GM18867 (cell line): Measurements from ENCODE around the gene RUFY4.

Experiments
- ATAC-seq: cut with Tn5 transposase; IDR thresholded peaks from one replicate; pipeline ENCODE4 v1.9.1; 2021; ENCODE audit warnings: mild to moderate bottlenecking, moderate library complexity; ENCODE audit not compliant: unreplicated experiment

RUFY4 gene

GRCh38 chr2:218059289-218059688 lies 9.8 kb upstream of the RUFY4 start:
- ATAC-seq, result no peak

DNA sequence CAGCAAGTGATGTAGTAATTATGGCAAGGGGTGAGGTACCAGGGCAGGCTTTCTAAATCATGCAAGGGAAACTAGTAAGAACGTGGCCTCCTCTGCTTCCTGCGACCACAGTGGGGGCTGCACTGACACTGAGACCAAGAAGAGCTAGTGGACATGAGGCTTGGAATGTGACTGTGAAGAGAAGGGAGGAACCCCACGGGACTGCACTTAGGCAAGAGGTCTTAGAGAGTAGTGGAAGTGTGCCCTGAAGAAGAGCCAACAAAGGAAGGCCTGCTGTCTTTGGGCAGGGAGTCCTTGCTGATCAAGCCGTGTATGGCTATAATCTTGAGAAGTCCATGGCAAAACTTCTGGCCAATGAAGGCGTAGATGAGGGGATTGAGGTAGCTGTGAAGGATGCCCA lies 8.9 kb upstream of the RUFY4 start:
- ATAC-seq, result no peak

GRCh38 chr2:218060950-218061660 lies 7.9 kb upstream of the RUFY4 start:
- ATAC-seq, result no peak

DNA sequence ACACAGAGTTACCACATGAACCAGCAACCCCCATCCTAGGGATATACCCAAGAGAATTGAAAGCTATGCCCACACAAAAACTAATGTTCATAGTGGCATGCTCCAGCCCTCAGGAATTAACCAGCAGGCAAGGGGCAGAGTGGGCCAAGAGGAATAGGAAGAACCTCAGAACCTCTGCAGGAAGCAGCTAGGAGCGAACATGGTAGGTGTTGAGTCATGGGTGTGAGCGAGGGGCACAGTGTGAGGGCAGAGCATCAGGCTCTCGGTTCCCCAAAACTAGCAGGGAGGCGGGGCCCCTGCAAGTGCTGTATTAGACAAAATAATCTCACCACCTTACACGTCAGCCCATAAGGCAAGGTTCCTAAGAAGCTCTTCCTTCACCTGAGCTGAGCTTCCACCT lies 5.6 kb upstream of the RUFY4 start:
- ATAC-seq, result peak; percentile 93

DNA sequence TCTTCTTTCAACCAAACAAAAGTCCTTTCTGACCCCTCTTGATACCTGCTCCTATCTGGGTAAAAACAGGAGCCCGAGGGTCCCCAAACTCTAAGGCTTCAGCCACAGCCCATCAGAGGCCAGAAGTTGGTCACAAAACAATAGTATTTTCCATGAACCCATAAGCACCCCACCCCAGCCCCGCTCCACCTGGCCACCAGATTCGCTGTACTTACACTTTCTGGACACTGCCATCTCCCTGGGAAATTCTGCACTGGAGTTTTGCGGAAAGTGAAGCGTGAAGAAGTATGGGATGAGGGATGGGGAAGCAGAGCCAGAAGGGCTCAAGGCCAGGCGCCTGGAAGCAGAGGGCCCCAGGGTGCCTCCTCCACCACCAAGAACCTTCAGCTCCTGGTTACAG lies 5.2 kb upstream of the RUFY4 start:
- no peak for ATAC-seq

- ATAC-seq, result no peak
Observed at GRCh38 chr2:218065239-218066006, 3.6 kb upstream of the RUFY4 start.

GRCh38 chr2:218066926-218067515 lies 2.0 kb upstream of the RUFY4 start:
- no peak for ATAC-seq

DNA sequence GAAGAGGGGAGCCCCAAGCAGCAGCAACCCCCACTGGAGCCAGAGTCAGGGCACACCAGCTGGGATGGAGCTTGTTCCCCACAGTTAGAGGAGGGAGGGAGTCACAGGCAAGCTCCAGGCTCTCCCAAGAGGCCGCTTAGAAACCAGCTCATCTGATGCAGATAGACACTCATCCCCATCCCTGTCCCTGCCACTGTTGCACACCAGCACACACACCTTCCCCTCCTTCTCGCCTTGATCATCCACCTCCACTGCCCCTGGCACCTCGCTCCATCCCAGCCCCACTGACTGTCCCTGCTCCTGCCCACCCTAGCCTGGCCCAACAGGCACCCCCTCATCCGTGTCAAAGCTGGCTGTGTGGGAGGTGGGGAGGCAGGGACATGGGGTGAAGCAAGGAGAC lies 1.5 kb upstream of the RUFY4 start:
- ATAC-seq, result no peak

GRCh38 chr2:218069606-218070300 lies 700 bp downstream of the RUFY4 start:
- ATAC-seq, result no peak

DNA sequence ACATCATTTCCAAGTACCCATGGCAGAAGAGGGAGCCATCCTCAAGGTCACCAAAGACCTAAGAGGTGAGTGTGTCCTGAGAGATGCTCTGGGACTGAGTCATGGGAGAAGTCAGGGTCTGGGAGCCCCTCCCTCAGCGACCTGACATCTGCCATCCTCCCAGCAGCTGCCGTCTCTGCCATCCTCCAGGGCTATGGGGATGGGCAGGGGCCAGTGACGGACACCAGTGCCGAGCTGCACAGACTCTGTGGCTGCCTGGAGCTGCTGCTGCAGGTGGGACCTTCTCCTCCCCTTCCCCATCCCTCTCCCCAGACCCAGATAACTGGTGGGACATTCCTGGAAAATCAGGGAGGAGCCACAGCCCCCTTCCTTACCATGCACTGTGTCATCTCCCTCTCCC lies 1.5 kb downstream of the RUFY4 start:
- no peak for ATAC-seq

GRCh38 chr2:218071218-218071937 lies 2.3 kb downstream of the RUFY4 start:
- ATAC-seq, result no peak

GRCh38 chr2:218072002-218072401 lies 2.9 kb downstream of the RUFY4 start:
- ATAC-seq, result no peak

- no peak for ATAC-seq
Observed at GRCh38 chr2:218072478-218073024, 3.5 kb downstream of the RUFY4 start.

- ATAC-seq, result no peak
Observed at GRCh38 chr2:218073185-218073584, 4.1 kb downstream of the RUFY4 start.

GRCh38 chr2:218074031-218074430 lies 5.0 kb downstream of the RUFY4 start:
- ATAC-seq, result peak; percentile 56

- ATAC-seq, result no peak
Observed at GRCh38 chr2:218075975-218076811, 7.1 kb downstream of the RUFY4 start.

DNA sequence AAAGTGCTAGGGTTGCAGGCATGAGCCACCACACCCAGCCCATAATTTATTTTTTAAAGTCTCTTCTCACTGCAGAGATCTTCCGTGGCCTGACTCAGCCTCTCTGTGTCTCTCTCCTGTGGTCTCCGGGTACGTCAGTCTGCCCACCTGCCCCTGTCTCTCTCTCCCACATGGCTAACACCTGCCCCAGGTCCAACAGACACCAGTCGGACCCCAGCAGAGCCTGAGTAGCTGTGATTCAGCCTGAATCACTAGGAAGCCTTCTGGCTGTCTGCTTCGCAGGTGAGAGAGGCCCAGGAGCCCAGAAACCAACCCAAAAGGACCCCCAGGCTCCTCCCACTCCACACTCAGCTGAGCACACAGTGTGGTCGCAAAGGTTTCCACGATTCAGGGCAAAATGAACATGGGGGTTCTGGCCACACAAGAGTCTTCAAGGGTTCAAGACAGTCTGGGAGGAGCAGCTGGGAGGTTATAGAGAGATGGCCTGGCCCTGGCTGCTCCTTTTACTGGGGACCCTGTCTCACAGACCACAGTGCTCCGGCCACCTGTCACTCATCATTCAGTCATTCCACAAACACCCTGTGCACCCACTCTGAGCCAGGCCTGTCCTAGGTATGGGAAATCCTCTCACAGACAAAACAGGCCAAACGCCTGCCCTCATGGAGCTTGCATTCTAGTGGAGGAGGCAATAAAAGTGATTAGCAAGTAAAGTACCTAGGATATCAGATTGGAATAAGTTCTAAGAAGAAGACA lies 8.6 kb downstream of the RUFY4 start:
- ATAC-seq, result no peak

GRCh38 chr2:218079943-218080913 lies 11.2 kb downstream of the RUFY4 start:
- ATAC-seq, result no peak
